CD8-positive, alpha-beta memory T cell (primary cell): ENCODE data around the gene NRDE2. TPM values are rescaled to one million over a fixed set of nuclear protein-coding genes. Genes with fewer than 3 reads are reported as not detected.
A peak's percentile ranks its signal among the peaks of the same experiment; 100 is the strongest.

ENCODE experiments used
- CTCF ChIA-PET: fragments of 350-600 bp; sonication (Branson Sonifier 250); formaldehyde crosslinking; loops from one replicate; lab custom pipeline; 2021; ENCODE audit warnings: antibody characterized with exemption; lab: Charles Lee
- POLR2A ChIA-PET: fragments of 350-600 bp; sonication (Branson Sonifier 250); formaldehyde crosslinking; loops from one replicate; lab custom pipeline; 2021; ENCODE audit warnings: antibody characterized with exemption; lab: Charles Lee
- DNase-seq, 5 donors: peaks; one replicate each; pipeline versions ENCODE4 v3.0.0 to v3.0.0-alpha.2; 2020 to 2022; ENCODE audit warnings: mixed read lengths in 1 of 5
- H3K27ac ChIP-seq: one replicate; pipeline ENCODE4 v1.7.0; 2013; ENCODE audit warnings: low read depth, mild to moderate bottlenecking, low read length, moderate library complexity
- H3K27me3 ChIP-seq: 2 replicates; pipeline ENCODE4 v1.7.0; 2013; ENCODE audit warnings: low read length, mild to moderate bottlenecking; ENCODE audit not compliant: insufficient read depth, poor library complexity, severe bottlenecking
- H3K36me3 ChIP-seq: 2 replicates; pipeline ENCODE4 v1.7.0; 2013; ENCODE audit warnings: mild to moderate bottlenecking, low read length, moderate library complexity; ENCODE audit not compliant: insufficient read depth
- H3K4me1 ChIP-seq: 2 replicates; pipeline ENCODE4 v1.7.0; 2013; ENCODE audit warnings: mild to moderate bottlenecking, low read length, moderate library complexity; ENCODE audit not compliant: insufficient read depth
- H3K4me3 ChIP-seq: 2 replicates; pipeline ENCODE4 v1.7.0; 2013; ENCODE audit warnings: mild to moderate bottlenecking, low read length
- H3K9me3 ChIP-seq: 2 replicates; pipeline ENCODE4 v1.7.0; 2013; ENCODE audit warnings: mild to moderate bottlenecking, low read length
- H3K27ac Mint-ChIP-seq, 8 donors: one replicate each; pipeline ENCODE4 v1.8.0; 2020 to 2021; ENCODE audit warnings: mixed read lengths in 8 of 8, mild to moderate bottlenecking in 6 of 8, inconsistent platforms in 3 of 8, moderate library complexity in 3 of 8
- H3K27me3 Mint-ChIP-seq, 2 donors: one replicate each; pipeline ENCODE4 v1.8.0; 2020 to 2021; ENCODE audit warnings: mixed read lengths in 2 of 2, mild to moderate bottlenecking in 1 of 2, moderate library complexity in 1 of 2
- H3K36me3 Mint-ChIP-seq, 3 donors: one replicate each; pipeline ENCODE4 v1.8.0; 2020 to 2021; ENCODE audit warnings: mixed read lengths in 3 of 3, inconsistent platforms in 1 of 3, mild to moderate bottlenecking in 1 of 3
- H3K4me1 Mint-ChIP-seq, 3 donors: one replicate each; pipeline ENCODE4 v1.8.0; 2020 to 2021; ENCODE audit warnings: mixed read lengths in 3 of 3, inconsistent platforms in 1 of 3, mild to moderate bottlenecking in 1 of 3
- H3K4me3 Mint-ChIP-seq, 7 donors: one replicate each; pipeline ENCODE4 v1.8.0; 2020 to 2021; ENCODE audit warnings: mixed read lengths in 7 of 7, mild to moderate bottlenecking in 6 of 7, moderate library complexity in 4 of 7, inconsistent platforms in 2 of 7
- H3K9me3 Mint-ChIP-seq, 5 donors: one replicate each; pipeline ENCODE4 v1.8.0; 2020 to 2022; ENCODE audit warnings: mixed read lengths in 5 of 5, mild to moderate bottlenecking in 3 of 5, moderate library complexity in 2 of 5, inconsistent platforms in 1 of 5
- polyA plus RNA-seq: library from polyadenylated mRNA; unstranded; fragments of 300-500 nt; fragmentation: Illumina TruSeq; gene quantifications from one replicate; pipeline ENCODE4 v1.2.3, GENCODE V29; 2021
- total RNA-seq, 2 experiments: library from RNA; stranded (reverse); gene quantifications; one replicate each; pipeline ENCODE4 v1.2.3, GENCODE V29; 2021

The NRDE2 gene
- total and polyA plus RNA-seq, 3 experiments from 2014 or later, result 10.7 to 28.7 (median 25.8) TPM

DNA sequence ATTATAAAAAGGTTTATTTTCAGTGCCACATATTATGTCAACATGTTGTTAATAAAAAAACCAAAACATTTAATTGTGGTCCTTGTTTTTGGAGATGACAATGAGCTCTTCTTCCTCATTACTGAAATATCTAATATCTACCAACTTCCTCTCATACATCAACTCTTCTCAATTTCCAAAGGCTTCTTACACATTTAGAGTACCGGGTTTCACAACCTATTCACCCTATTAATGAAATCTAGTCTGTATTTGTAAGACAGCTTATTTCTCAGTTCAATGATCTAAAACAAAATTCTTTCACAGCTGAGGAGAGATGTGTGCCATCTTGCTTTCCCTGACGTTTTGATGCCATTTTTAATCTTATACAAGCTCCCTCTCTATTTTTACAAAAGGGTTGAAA is 14.5 kb downstream of the NRDE2 start:
- H3K4me3 Mint-ChIP-seq, result no peak overlapping the region
- H3K9me3 Mint-ChIP-seq, result no peaks in the 10 kb centered on the region
- CTCF ChIA-PET, result no interaction called here
- Histone ChIP-seq H3K27me3 (no peaks in the 10 kb centered on the region), H3K4me3 (no peak overlapping the region), H3K27ac (no peak overlapping the region), H3K36me3 (peaks cover 17% of the 10 kb centered on the region), H3K9me3 (no peaks in the 10 kb centered on the region), H3K4me1 (no peaks in the 10 kb centered on the region)
- no peaks in the 10 kb centered on the region for H3K27me3 Mint-ChIP-seq
- H3K36me3 Mint-ChIP-seq, result peaks cover 20 to 64% (median 21%) of the 10 kb centered on the region in 3 donors
- H3K27ac Mint-ChIP-seq, result no peak overlapping the region
- H3K4me1 Mint-ChIP-seq, result peaks cover 14 to 25% (median 22%) of the 10 kb centered on the region in 3 donors
- POLR2A ChIA-PET, result no interaction called here
- DNase-seq, result no peak

DNA sequence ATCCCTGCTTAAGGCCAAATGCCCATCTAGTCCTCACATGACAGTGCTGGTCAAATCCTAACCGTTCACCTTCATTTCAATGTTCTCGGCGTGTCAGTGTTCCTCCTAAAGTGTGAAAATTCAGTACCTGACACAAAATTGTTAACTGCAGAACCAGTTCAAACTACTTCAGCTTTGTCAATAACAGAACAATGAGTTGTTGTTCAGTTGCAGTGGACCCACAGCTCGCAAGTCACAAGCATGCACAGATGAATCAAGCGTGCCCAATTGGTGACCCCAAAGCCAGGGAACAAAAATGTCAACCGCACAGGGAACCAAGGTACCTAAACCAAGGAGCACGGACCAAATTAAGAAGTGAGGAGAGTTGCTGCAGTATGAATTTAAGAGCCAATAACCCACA is 23.2 kb downstream of the NRDE2 start:
- no peaks in the 10 kb centered on the region for H3K27me3 Mint-ChIP-seq
- POLR2A ChIA-PET, result interaction anchor here (0.6 kb wide), 1 partner anchor 17 kb away, joined by 6 read pairs; no protein-coding TSS in a partner anchor
- peaks cover 20 to 84% (median 40%) of the 10 kb centered on the region in 3 donors for H3K36me3 Mint-ChIP-seq
- H3K9me3 ChIP-seq, result no peaks in the 10 kb centered on the region
- H3K9me3 Mint-ChIP-seq, result no peaks in the 10 kb centered on the region
- no peaks in the 10 kb centered on the region for H3K27me3 ChIP-seq
- H3K36me3 ChIP-seq, result peaks cover 7% of the 10 kb centered on the region
- DNase-seq, result no peak
- no peak overlapping the region for H3K27ac ChIP-seq
- H3K27ac Mint-ChIP-seq, result peak overlapping the region in 1 of 8 donors; percentile 56
- no peak overlapping the region for H3K4me3 ChIP-seq
- H3K4me3 Mint-ChIP-seq, result no peak overlapping the region
- no peaks in the 10 kb centered on the region for H3K4me1 ChIP-seq
- peaks cover 0 to 2% (median 0%) of the 10 kb centered on the region in 3 donors for H3K4me1 Mint-ChIP-seq
- CTCF ChIA-PET, result no interaction called here

DNA sequence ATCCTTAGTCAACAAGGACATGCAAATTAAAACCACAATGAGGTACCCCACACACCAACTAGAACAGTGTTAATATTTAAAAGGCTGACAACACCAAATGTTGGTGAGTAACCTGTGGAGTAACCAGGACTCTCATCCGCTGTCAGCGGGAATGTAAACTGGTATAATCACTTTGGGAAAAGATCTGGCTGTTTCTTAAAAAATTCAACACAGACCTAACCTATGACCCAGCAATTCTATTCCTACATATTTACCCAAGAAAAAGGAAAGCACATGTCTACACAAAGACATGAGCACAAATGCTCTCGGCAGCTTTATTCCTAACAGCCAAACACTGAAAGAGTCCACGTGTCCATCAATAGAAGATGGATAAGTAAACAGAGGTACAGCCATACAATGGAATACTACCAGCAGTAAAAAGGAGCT is 26.6 kb downstream of the NRDE2 start:
- Mint-ChIP-seq H3K9me3 (no peaks in the 10 kb centered on the region), H3K27ac (no peak overlapping the region), H3K27me3 (no peaks in the 10 kb centered on the region), H3K4me3 (no peak overlapping the region), H3K4me1 (peaks cover 10 to 21% (median 17%) of the 10 kb centered on the region in 3 donors), H3K36me3 (peaks cover 13 to 83% (median 31%) of the 10 kb centered on the region in 3 donors)
- DNase-seq, result no peak
- Histone ChIP-seq H3K4me3 (no peak overlapping the region), H3K27me3 (no peaks in the 10 kb centered on the region), H3K9me3 (no peaks in the 10 kb centered on the region), H3K4me1 (no peaks in the 10 kb centered on the region), H3K27ac (no peak overlapping the region), H3K36me3 (no peaks in the 10 kb centered on the region)
- ChIA-PET POLR2A (no interaction called here), CTCF (interaction anchor here (1.1 kb wide), 1 partner anchor 95 kb away, joined by 3 read pairs; no protein-coding TSS in a partner anchor)

DNA sequence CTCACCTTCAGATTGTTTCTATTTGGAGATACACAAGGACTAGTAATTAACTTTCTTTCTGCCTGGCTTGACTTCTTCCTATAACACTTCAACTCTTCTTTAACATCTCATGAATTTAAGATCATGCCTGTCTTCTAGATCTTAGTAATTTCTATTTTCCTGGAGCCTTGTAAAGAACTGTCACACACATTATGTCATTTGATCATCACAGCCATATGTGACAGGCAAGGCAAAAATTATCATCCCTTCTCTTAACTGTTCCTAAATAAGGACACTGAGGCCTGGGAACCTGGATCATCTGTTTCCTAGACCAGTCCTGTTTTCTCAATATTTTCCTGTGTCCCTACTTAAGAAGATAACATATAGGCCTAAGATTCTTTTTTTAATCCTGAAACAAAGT is 27.2 kb downstream of the NRDE2 start:
- no peaks in the 10 kb centered on the region for H3K27me3 Mint-ChIP-seq
- no peak overlapping the region for H3K4me3 ChIP-seq
- H3K4me3 Mint-ChIP-seq, result no peak overlapping the region
- H3K9me3 ChIP-seq, result no peaks in the 10 kb centered on the region
- H3K4me1 Mint-ChIP-seq, result peaks cover 10 to 21% (median 17%) of the 10 kb centered on the region in 3 donors
- H3K27ac Mint-ChIP-seq, result peak overlapping the region in 1 of 8 donors; percentile 18
- no peaks in the 10 kb centered on the region for H3K9me3 Mint-ChIP-seq
- no peak overlapping the region for H3K27ac ChIP-seq
- H3K4me1 ChIP-seq, result no peaks in the 10 kb centered on the region
- no peak for DNase-seq
- no peaks in the 10 kb centered on the region for H3K36me3 ChIP-seq
- H3K27me3 ChIP-seq, result no peaks in the 10 kb centered on the region
- peaks cover 12 to 81% (median 30%) of the 10 kb centered on the region in 3 donors for H3K36me3 Mint-ChIP-seq
- ChIA-PET POLR2A (no interaction called here), CTCF (no interaction called here)

DNA sequence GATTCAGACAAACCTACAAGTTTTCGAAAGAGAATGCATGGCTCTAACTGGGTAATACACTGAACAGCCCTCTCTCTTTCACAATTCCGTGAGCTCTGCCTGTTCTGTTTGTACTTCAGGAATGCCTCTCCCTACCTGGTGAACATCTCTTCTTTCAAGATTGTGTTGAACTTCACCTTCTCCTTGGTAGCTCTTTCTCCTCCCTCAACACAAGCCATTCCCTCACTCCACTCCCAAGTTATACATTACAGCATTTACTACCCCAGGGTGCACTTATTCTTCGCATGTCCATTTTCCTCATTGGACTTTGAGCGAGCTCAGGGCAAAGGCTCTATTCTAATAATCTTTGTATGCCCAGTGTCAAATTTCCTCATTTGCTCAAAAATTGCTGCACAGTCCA is 28.3 kb downstream of the NRDE2 start:
- no peaks in the 10 kb centered on the region for H3K9me3 Mint-ChIP-seq
- H3K27me3 Mint-ChIP-seq, result no peaks in the 10 kb centered on the region
- H3K27ac Mint-ChIP-seq, result peak overlapping the region in 2 of 8 donors; percentile 5 to 44
- H3K4me1 Mint-ChIP-seq, result peaks cover 10 to 21% (median 17%) of the 10 kb centered on the region in 3 donors
- CTCF ChIA-PET, result interaction anchor here (1.3 kb wide), 1 partner anchor 97 kb away, joined by 5 read pairs; no protein-coding TSS in a partner anchor
- H3K36me3 ChIP-seq, result no peaks in the 10 kb centered on the region
- no peak overlapping the region for H3K4me3 ChIP-seq
- H3K27me3 ChIP-seq, result no peaks in the 10 kb centered on the region
- no peak overlapping the region for H3K27ac ChIP-seq
- no peaks in the 10 kb centered on the region for H3K4me1 ChIP-seq
- peaks cover 7 to 80% (median 24%) of the 10 kb centered on the region in 3 donors for H3K36me3 Mint-ChIP-seq
- no peak for DNase-seq
- H3K4me3 Mint-ChIP-seq, result no peak overlapping the region
- POLR2A ChIA-PET, result no interaction called here
- H3K9me3 ChIP-seq, result no peaks in the 10 kb centered on the region

DNA sequence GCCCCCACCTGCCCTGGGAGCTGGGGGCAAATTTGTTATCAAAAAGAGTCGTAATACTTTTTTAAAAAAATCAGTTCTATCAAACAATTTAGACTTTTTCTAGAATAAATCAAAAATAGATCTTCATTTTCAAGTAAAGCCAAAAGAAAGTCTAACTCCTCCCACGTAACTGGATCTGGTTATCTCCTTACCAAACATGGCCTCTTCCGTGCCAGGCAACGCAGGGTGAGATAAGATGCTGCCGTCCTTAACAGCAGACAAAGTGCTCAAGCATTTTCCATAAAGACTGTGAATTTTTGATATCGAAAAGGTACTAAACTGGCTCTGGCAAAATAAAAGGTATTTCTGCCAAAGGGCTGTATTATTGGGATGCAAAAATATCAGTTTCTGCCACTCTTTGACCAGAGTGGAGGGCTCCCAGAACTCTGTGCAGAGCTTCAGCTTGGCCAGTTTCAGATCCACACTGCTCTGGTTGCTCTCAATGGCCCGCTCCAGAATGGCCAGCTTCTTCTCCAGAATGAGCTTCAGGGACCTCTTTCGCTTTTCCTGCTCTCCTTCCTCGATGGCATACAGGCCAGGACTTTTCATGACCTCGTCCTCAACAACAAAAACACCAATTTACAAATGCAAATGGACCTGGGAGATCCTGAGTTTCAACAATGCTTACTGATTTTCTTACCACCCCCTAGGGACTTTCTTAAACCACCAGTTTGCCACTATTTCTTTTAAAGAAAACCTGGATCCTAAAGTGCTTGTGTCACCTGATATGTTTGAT is 29.0 kb downstream of the NRDE2 start:
- H3K4me3 Mint-ChIP-seq, result no peak overlapping the region
- H3K27ac ChIP-seq, result no peak overlapping the region
- H3K4me1 Mint-ChIP-seq, result peaks cover 10 to 21% (median 17%) of the 10 kb centered on the region in 3 donors
- CTCF ChIA-PET, result interaction anchor here (0.9 to 2.1 kb wide), 5 partner anchors 11 to 456 kb away, joined by 3 to 6 read pairs (median 4); no protein-coding TSS in a partner anchor
- H3K36me3 ChIP-seq, result no peaks in the 10 kb centered on the region
- no peaks in the 10 kb centered on the region for H3K27me3 Mint-ChIP-seq
- peak overlapping the region in 3 of 8 donors; percentile 5 to 73 (median 65) for H3K27ac Mint-ChIP-seq
- no peaks in the 10 kb centered on the region for H3K27me3 ChIP-seq
- H3K9me3 Mint-ChIP-seq, result no peaks in the 10 kb centered on the region
- H3K4me3 ChIP-seq, result no peak overlapping the region
- POLR2A ChIA-PET, result no interaction called here
- no peak for DNase-seq
- no peaks in the 10 kb centered on the region for H3K4me1 ChIP-seq
- peaks cover 3 to 81% (median 22%) of the 10 kb centered on the region in 3 donors for H3K36me3 Mint-ChIP-seq
- no peaks in the 10 kb centered on the region for H3K9me3 ChIP-seq

DNA sequence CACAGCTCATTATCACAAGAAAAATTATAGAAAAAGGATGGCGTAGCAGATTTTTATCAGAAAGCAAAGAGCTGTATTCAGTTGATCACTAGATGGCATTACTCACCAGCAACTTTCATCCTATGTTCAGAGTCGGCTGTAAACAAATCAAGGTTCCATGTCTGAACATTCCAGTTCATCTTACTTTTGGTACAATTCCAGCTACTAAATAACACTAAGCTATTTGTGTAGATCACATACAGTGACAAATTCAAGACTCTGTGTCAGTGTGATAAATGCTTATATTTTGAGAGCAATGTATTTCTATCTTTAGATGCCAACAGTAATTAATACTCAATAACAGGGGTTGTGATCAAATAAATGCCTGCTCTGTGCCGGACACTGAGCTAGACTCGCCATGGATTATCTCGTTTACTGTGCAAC is 30.1 kb downstream of the NRDE2 start:
- Mint-ChIP-seq H3K27ac (peak overlapping the region in 5 of 8 donors; percentile 4 to 66 (median 40)), H3K36me3 (peaks cover 0 to 82% (median 25%) of the 10 kb centered on the region in 3 donors), H3K4me1 (peaks cover 10 to 21% (median 17%) of the 10 kb centered on the region in 3 donors), H3K4me3 (no peak overlapping the region), H3K9me3 (no peaks in the 10 kb centered on the region), H3K27me3 (no peaks in the 10 kb centered on the region)
- no peaks in the 10 kb centered on the region for H3K9me3 ChIP-seq
- POLR2A ChIA-PET, result interaction anchor here (0.6 kb wide), 1 partner anchor 66 kb away, joined by 6 read pairs; no protein-coding TSS in a partner anchor
- no peak overlapping the region for H3K27ac ChIP-seq
- H3K36me3 ChIP-seq, result peaks cover under 1% of the 10 kb centered on the region
- DNase-seq, result peak in 1 of 5 donors; percentile 6
- no peaks in the 10 kb centered on the region for H3K4me1 ChIP-seq
- CTCF ChIA-PET, result interaction anchor here (0.9 to 2.1 kb wide), 6 partner anchors 8 to 457 kb away, joined by 3 to 6 read pairs (median 4); no protein-coding TSS in a partner anchor
- H3K27me3 ChIP-seq, result no peaks in the 10 kb centered on the region
- no peak overlapping the region for H3K4me3 ChIP-seq

DNA sequence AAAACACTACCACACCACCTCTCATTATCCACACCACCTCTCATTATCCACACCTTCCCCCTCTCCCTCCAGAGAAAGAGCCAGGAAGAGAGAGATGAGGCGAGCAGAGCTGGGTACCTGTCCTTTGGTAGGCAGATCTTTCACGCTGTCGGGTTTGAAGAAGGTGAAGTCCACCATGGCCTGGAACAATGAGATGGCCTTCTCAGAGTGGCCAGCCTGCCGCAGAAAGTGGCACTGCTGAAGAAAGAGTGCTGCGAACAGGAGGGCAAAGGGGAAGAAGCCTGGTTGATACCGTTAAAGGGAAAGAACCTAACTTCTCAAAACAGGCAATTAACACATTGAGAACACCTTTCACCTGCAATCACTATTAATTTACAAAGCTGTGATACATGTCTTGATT is 30.6 kb downstream of the NRDE2 start:
- CTCF ChIA-PET, result interaction anchor here (0.9 to 2.1 kb wide), 5 partner anchors 8 to 457 kb away, joined by 3 to 6 read pairs (median 4); no protein-coding TSS in a partner anchor
- peaks cover 0 to 85% (median 31%) of the 10 kb centered on the region in 3 donors for H3K36me3 Mint-ChIP-seq
- POLR2A ChIA-PET, result no interaction called here
- Histone ChIP-seq H3K36me3 (peaks cover 5% of the 10 kb centered on the region), H3K27me3 (no peaks in the 10 kb centered on the region), H3K4me3 (no peak overlapping the region), H3K27ac (no peak overlapping the region), H3K9me3 (no peaks in the 10 kb centered on the region), H3K4me1 (no peaks in the 10 kb centered on the region)
- H3K4me1 Mint-ChIP-seq, result peaks cover 10 to 21% (median 17%) of the 10 kb centered on the region in 3 donors
- no peaks in the 10 kb centered on the region for H3K9me3 Mint-ChIP-seq
- H3K27ac Mint-ChIP-seq, result peak overlapping the region in 3 of 8 donors; percentile 49 to 79 (median 67)
- no peak overlapping the region for H3K4me3 Mint-ChIP-seq
- no peak for DNase-seq
- no peaks in the 10 kb centered on the region for H3K27me3 Mint-ChIP-seq
